WI38 (cell line): ENCODE data around the gene CFAP92.

Experiments
- H3K4me3 ChIP-seq: 2 replicates; pipeline ENCODE4 v1.5.1; 2011; ENCODE audit warnings: low read depth, mild to moderate bottlenecking, control low read depth, low read length
- TF ChIP-seq, protein P1 (sequence below): IDR thresholded peaks from 2 replicates; pipeline ENCODE4 v1.5.1; 2012; ENCODE audit warnings: low read depth, mild to moderate bottlenecking, control low read depth, low read length

Gene CFAP92

DNA sequence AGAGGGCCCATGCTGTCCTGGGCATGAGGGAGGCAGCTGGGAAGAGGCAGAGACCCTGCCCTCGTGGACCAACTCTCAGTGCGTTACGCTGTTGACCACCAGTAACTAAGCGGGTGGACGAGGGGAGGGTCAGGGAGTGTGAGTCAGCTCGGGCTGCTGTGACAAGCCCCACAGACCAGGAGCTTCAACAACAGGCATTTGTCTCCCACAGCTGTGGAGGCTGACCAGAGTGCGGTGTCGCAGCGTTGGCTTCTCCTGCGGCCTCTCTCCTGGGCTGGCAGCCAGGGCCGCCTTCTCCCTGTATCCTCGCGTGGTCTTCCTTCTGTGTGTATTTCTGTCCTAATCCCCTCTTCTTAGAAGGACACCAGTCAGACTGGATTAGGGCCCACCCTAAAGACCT, 20.3 kb upstream of the CFAP92 start:
- TF ChIP-seq, protein P1, sequence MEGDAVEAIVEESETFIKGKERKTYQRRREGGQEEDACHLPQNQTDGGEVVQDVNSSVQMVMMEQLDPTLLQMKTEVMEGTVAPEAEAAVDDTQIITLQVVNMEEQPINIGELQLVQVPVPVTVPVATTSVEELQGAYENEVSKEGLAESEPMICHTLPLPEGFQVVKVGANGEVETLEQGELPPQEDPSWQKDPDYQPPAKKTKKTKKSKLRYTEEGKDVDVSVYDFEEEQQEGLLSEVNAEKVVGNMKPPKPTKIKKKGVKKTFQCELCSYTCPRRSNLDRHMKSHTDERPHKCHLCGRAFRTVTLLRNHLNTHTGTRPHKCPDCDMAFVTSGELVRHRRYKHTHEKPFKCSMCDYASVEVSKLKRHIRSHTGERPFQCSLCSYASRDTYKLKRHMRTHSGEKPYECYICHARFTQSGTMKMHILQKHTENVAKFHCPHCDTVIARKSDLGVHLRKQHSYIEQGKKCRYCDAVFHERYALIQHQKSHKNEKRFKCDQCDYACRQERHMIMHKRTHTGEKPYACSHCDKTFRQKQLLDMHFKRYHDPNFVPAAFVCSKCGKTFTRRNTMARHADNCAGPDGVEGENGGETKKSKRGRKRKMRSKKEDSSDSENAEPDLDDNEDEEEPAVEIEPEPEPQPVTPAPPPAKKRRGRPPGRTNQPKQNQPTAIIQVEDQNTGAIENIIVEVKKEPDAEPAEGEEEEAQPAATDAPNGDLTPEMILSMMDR = no peak
- no peak overlapping the region for H3K4me3 ChIP-seq

DNA sequence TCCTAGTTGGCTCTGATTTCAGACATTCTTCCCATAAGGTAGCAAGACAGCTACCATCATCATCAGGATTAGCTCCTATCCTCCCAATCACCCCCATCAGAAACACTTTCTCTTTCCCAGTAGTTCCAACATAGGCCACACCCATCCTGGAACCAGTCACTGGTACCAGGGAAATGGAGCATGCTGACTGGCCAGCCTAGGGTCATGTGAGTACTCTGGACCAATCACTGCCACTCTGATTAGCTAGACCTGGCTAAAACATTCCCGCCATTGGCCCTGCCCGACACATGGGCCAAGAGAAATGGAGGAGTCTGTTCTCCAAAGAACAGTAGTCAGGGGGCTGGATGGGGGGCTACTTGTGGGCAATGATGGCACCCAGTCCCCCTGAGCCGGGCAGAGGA, 19.6 kb upstream of the CFAP92 start:
- TF ChIP-seq, protein P1 = no peak
- no peak overlapping the region for H3K4me3 ChIP-seq

DNA sequence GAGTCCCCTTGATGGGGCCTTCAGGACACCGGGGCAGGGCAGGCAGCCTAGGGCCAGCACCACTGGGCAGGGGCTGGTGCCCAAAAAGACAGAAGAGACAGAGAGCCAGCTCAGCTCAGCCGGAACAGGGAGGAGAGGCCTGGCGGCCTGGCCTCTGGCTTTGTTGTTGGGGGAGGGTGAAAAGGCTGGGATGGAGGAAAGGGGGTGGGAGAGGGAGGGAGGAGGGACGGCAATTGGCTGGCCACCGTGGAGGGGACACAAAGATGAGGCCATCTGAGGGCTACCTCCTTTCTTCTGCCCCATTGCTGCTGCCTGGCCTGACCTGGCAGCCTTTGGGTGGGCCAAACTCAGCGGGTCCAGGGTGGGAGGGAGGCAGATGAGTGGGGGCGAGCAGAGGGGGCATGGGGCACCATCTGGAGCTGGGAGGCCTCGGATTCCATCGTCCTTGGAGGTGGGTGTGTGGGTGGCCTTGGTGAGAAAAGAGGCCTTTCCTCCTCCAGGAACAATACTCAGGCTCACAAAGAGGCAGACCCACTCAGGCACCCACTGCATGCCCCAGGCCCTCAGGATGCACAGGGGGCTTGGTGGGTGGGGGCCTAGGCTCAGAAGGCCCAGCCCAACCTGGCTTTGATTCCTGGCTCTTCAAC, 16.6 kb upstream of the CFAP92 start:
- H3K4me3 ChIP-seq = no peak overlapping the region
- TF ChIP-seq, protein P1 = no peak

DNA sequence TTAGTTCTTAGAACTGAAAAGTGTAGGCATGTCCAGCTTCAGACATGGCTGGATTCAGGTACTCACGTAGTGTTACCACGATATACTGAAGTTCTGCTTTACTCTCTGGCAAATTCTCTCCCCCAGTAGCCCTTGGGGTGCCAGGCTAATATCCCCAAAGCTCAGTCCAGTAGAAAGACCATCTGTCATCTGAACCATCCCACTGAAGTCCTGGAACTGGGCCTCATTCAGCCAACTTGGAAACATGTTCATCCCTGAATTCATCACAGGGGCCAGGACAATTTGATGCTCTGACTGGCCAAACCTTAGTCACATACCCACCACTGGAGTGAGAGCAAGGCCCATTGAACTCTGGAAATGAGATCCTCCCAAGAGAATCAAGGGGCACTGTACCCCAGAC, 15.4 kb upstream of the CFAP92 start:
- TF ChIP-seq, protein P1 = no peak
- H3K4me3 ChIP-seq = no peak overlapping the region

DNA sequence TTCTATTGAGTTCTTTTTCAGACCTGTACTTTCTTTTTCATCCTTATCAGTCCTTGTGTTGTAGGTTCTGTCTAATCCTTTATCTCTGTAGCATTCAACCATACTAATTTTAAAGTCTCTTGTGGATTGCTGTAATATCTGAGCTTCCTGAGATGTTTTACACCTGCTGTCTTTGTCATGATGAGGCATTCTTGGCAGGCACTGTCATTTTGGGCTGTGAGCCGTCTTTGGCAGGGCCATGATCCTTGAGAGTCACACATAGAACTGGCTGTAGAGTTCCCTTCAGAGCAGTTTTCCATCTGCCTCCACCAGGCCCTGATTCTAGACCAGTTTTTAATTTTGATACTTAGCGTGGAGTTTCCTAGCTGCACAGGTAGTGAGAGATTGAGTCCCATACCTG, 13.9 kb upstream of the CFAP92 start:
- TF ChIP-seq, protein P1 = no peak
- H3K4me3 ChIP-seq = no peak overlapping the region

DNA sequence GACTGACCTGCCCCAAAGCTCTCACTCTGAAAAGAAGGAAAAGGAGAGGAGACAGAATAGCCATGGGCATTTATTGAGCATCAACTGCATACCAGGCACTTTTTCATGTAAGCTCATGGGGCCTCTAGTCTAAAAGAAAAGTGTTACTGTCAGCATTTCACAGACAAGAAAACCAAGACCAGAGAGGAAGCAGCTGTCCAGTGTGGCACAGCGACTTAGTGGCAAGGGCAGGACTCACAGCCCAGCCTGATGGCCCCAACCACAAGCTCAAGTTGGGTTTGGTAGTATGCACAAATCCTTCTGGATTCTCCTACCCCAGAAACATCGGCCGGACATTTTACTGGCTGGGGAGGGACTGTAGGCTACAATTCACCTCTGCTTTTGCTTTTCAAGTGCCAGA, 13.0 kb upstream of the CFAP92 start:
- H3K4me3 ChIP-seq = no peak overlapping the region

More for the DNA sequence above, 13.0 kb upstream of the CFAP92 start:
- TF ChIP-seq, protein P1 = no peak
